Gastroesophageal sphincter (tissue), 4 donors: ENCODE results near the gene PPM1A. TPM values are rescaled to one million over a fixed set of nuclear protein-coding genes. Genes with fewer than 3 reads are reported as not detected.
"Not testable (repeated sequence)": the region's sequence is repeated elsewhere in the genome, so short reads cannot be mapped to it uniquely, and the experiment has no call there.

Experiments used
- ATAC-seq: fragments of 150-250 bp; one replicate; pipeline ENCODE4 v1.9.1; 2016; ENCODE audit warnings: mild to moderate bottlenecking, moderate library complexity
- H3K27ac ChIP-seq, 4 donors: fragments of 200-600 bp; sonication (generic) in 3 of 4; 1 replicate in 3 of 4; 2 replicates in 1 of 4; pipeline ENCODE4 v1.5.1; 2016 to 2019
- H3K27me3 ChIP-seq: fragments of 200-600 bp; sonication (generic); one replicate; pipeline ENCODE4 v1.5.1; 2019
- H3K36me3 ChIP-seq, 2 donors: fragments of 200-600 bp; sonication (generic); one replicate each; pipeline ENCODE4 v1.5.1; 2019; ENCODE audit warnings: control low read depth in 1 of 2
- H3K4me1 ChIP-seq, 3 donors: fragments of 200-600 bp; sonication (generic); 1 replicate in 2 of 3; 2 replicates in 1 of 3; pipeline ENCODE4 v1.5.1; 2016 to 2019; ENCODE audit warnings: control low read depth in 2 of 3
- H3K4me3 ChIP-seq, 2 donors: fragments of 200-600 bp; sonication (generic); one replicate each; pipeline ENCODE4 v1.5.1; 2019; ENCODE audit warnings: mild to moderate bottlenecking in 1 of 2, moderate library complexity in 1 of 2
- H3K9me3 ChIP-seq, 3 donors: fragments of 200-600 bp; sonication (generic); one replicate each; pipeline ENCODE4 v1.5.1; 2017 to 2019; ENCODE audit warnings: control low read depth in 2 of 3
- EP300 ChIP-seq: sonication (generic); formaldehyde crosslinking; IDR thresholded peaks from one replicate; pipeline ENCODE4 v1.6.1; 2017; ENCODE audit warnings: antibody characterized with exemption, mild to moderate bottlenecking
- POLR2A ChIP-seq, 2 donors: fragments of 450-650 bp; IDR thresholded peaks; one replicate each; pipeline ENCODE4 v1.6.1; 2017; ENCODE audit warnings: antibody characterized with exemption in 2 of 2, mild to moderate bottlenecking in 2 of 2, moderate library complexity in 1 of 2
- POLR2AphosphoS5 ChIP-seq: sonication (generic); formaldehyde crosslinking; IDR thresholded peaks from one replicate; pipeline ENCODE4 v1.6.1; 2017; ENCODE audit warnings: antibody characterized with exemption
- WGBS, 2 donors: methylation state at CpG; one replicate each; pipeline ENCODE4 v1.1.5; 2018; ENCODE audit warnings: low coverage in 1 of 2; 5-methylcytosine and 5-hydroxymethylcytosine counted together
- total RNA-seq, 4 donors: library from RNA; depleted of rRNA; stranded (reverse); fragments of >200 nt; gene quantifications; one replicate each; pipeline ENCODE4 v1.1.0, GENCODE V29; 2016
- TF ChIP-seq, protein P1 (sequence below), 4 experiments: fragments of 200-600 bp in 2 of 4; fragments of 450-650 bp in 2 of 4; sonication (generic) in 1 of 4; IDR thresholded peaks; one replicate each; pipeline ENCODE4 v1.5.1; 2017 to 2019; ENCODE audit warnings: antibody characterized with exemption in 4 of 4, mild to moderate bottlenecking in 2 of 4, moderate library complexity in 2 of 4

Gene PPM1A
- total RNA-seq, 4 donors from 2014 or later = 57.1 to 82.2 (median 70.0) TPM

DNA sequence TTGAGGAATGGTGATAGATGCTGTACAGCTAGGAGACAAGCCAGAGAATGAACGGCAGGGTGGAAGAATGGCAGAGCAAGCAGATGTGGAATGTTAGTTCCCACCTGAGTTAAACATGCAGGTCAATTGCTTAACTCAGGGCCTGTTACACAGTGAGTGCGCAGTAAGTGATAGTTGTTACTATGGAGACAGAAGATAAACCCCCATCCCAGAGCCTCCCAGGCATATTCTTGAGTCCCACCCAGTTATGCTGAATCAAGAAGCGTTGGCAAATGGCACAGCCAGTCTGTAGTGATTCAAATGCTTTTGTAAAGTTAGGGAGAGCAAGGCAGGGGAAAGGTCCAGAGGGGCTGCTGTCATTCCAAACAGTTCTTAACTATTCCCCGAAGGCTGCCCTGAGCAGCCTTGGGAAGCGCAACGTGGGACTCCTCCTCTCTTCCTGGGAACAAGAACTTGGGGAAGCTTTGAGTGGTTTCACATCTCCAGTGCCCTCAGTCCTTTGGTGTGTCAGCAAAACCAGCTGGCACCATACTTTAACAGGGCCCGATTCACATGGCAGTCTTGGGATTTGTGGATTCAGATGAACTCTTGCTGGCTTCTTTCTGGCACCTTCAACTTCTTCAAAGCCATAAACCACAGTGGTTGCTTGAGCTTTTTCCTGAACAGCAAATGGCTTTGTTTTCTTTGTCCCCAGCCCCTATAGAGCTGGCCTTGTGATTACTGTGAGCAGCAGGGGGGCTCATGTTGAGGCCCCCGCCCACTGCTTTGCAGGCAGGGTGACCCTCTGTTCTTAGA lies 66.4 kb downstream of the PPM1A start:
- Histone ChIP-seq H3K9me3 (no peaks in the 10 kb centered on the region), H3K4me3 (no peak overlapping the region), H3K27ac (no peak overlapping the region), H3K36me3 (no peaks in the 10 kb centered on the region), H3K4me1 (no peaks in the 10 kb centered on the region), H3K27me3 (peaks cover 14% of the 10 kb centered on the region)
- ATAC-seq = no peak
- TF ChIP-seq POLR2AphosphoS5 = no peak
- no peak for TF ChIP-seq POLR2A (IDR thresholded peaks at IDR 0.05)
- TF ChIP-seq EP300 = no peak
- TF ChIP-seq, protein P1, sequence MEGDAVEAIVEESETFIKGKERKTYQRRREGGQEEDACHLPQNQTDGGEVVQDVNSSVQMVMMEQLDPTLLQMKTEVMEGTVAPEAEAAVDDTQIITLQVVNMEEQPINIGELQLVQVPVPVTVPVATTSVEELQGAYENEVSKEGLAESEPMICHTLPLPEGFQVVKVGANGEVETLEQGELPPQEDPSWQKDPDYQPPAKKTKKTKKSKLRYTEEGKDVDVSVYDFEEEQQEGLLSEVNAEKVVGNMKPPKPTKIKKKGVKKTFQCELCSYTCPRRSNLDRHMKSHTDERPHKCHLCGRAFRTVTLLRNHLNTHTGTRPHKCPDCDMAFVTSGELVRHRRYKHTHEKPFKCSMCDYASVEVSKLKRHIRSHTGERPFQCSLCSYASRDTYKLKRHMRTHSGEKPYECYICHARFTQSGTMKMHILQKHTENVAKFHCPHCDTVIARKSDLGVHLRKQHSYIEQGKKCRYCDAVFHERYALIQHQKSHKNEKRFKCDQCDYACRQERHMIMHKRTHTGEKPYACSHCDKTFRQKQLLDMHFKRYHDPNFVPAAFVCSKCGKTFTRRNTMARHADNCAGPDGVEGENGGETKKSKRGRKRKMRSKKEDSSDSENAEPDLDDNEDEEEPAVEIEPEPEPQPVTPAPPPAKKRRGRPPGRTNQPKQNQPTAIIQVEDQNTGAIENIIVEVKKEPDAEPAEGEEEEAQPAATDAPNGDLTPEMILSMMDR (IDR thresholded peaks at IDR 0.05) = no peak
- WGBS, 2 donors = 68 to 70% methylated on average over 3 to 5 of the region's 8 CpGs

DNA sequence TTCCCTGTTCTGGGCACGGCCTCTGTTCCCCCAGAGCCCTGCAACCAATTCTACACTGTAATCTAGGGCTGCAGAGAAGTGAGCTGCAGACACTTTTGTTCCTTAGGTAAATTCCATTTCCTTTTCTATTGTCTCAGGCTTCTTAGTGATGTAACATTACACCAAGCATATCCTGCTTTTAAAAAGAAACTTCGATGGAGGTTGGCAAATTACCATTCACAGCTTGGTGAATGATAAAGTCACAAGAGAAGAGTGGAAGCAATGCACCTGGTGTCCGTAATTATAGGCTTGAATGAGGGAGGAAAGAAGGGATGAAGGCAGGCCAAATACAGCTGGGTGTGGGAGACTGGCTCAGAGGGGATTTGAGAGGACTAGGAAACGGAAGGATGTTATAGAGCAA lies 68.6 kb downstream of the PPM1A start:
- WGBS, 2 donors = 64 to 74% methylated on average over 3 to 4 of the region's 4 CpGs
- ATAC-seq = no peak
- Histone ChIP-seq H3K27me3 (peaks cover 14% of the 10 kb centered on the region), H3K4me3 (no peak overlapping the region), H3K9me3 (no peaks in the 10 kb centered on the region), H3K4me1 (no peaks in the 10 kb centered on the region), H3K36me3 (no peaks in the 10 kb centered on the region), H3K27ac (no peak overlapping the region)
- TF ChIP-seq, protein P1 (IDR thresholded peaks at IDR 0.05) = no peak
- TF ChIP-seq POLR2A (IDR thresholded peaks at IDR 0.05) (no peak), POLR2AphosphoS5 (no peak), EP300 (no peak)

DNA sequence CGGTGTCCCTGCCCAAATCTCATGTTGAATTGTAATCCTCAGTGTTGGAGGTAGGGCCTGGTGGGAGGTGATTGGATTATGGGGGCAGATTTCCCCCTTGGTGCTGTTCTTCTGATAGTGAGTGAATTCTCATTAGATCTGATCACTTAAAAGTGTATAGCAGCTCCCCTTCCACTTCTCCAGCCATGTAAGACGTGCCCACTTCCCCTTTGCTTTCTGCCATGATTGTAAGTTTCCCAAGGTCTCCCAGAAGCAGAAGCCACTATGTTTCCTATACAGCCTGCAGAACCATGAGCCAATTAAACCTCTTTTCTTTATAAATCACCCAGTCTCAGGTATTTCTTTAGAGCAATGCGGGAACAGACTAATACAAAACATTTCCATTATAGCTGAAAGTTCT lies 71.8 kb downstream of the PPM1A start:
- H3K4me3 ChIP-seq, H3K27ac ChIP-seq, H3K4me1 ChIP-seq, ATAC-seq, H3K36me3 ChIP-seq, H3K9me3 ChIP-seq: not testable (repeated sequence)
- WGBS, 2 donors = 79 to 88% methylated on average over 3 of the region's 3 CpGs
- peaks cover 10% of the 10 kb centered on the region for H3K27me3 ChIP-seq

DNA sequence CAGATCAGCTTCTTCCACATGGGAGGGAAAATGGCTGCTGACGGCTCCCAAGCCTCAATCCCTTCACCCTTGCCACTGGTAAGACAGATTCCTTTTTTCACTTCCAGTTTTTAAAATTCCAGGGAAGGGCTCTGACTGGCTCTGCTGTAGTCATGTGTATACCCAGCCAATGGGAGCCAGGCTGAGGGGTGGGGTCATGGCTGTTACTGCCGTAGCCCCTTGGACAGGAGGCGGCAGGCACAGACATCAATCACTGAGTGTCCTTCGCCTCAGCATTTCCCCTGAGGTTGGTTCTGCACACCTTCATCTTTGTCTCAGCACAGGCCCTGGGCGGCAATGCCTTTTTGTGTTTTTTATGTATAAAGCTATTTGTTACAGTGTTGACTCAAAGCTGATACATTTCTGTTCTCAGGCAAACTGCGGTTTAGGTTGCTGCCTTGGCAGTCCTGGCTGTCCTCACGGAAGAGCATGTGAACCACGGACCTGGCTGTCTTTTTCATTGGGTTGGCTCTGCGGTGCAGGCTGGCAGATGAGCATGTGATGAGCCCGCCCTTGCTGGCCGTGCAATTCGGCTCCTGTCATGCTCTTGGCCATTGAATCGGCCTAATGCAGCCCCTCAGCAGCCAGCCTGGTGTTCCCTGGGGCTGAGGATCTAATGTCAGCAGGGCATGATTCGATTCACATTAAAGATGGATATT lies 74.3 kb downstream of the PPM1A start:
- H3K36me3 ChIP-seq = no peaks in the 10 kb centered on the region
- H3K9me3 ChIP-seq = no peaks in the 10 kb centered on the region
- H3K27me3 ChIP-seq = peaks cover 11% of the 10 kb centered on the region
- TF ChIP-seq EP300 = no peak
- TF ChIP-seq, protein P1 (IDR thresholded peaks at IDR 0.05) = no peak
- no peak for TF ChIP-seq POLR2AphosphoS5
- no peak for TF ChIP-seq POLR2A (IDR thresholded peaks at IDR 0.05)
- H3K27ac ChIP-seq = no peak overlapping the region
- no peak overlapping the region for H3K4me3 ChIP-seq
- peaks cover 0 to 12% (median 6%) of the 10 kb centered on the region in 3 donors for H3K4me1 ChIP-seq
- WGBS, 2 donors = 90 to 93% methylated on average over 4 to 9 of the region's 14 CpGs
- no peak for ATAC-seq

DNA sequence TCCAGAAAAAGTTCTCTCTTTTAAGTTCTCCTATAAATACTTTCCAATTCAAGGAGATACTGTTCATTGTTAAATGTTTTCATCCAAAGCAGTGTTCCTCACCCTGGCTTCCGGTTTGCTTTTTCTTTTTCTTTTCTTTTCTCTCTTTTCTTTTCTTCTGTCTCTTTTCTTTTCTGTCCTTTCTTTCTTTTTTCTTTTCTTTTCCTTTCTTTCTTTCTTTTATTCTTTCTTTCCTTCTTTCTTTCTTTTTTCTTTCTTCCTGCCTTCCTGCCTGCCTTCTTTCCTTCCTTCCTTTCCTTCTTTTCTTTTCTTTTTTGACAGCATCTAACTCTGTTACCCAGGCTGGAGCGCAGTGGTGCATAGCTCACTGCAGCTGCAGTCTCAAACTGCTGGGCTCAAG lies 75.8 kb downstream of the PPM1A start:
- Histone ChIP-seq H3K27ac (no peak overlapping the region), H3K9me3 (no peaks in the 10 kb centered on the region), H3K4me1 (peaks cover 0 to 12% (median 6%) of the 10 kb centered on the region in 3 donors), H3K36me3 (no peaks in the 10 kb centered on the region), H3K4me3 (no peak overlapping the region), H3K27me3 (peaks cover 6% of the 10 kb centered on the region)
- ATAC-seq = no peak
- TF ChIP-seq POLR2A (IDR thresholded peaks at IDR 0.05) (no peak), POLR2AphosphoS5 (no peak), EP300 (no peak)
- TF ChIP-seq, protein P1 (IDR thresholded peaks at IDR 0.05) = no peak
- WGBS, 2 donors = 82 to 89% methylated on average over 1 to 2 of the region's 2 CpGs
